Adipocyte (in vitro differentiated cells): Measurements from ENCODE around the gene KCNH6.

Experiments
- DNase-seq: peaks from one replicate; pipeline ENCODE4 v3.0.0-alpha.2; 2015; ENCODE audit warnings: low read depth
- H3K27me3 ChIP-seq: replicated peaks from 2 replicates; pipeline ENCODE4 v1.7.0; 2013; ENCODE audit warnings: mild to moderate bottlenecking, low read length, moderate library complexity; ENCODE audit not compliant: control insufficient read depth, insufficient read depth
- H3K36me3 ChIP-seq: 2 replicates; pipeline ENCODE4 v1.7.0; 2013; ENCODE audit warnings: low read length, mild to moderate bottlenecking, moderate library complexity; ENCODE audit not compliant: control insufficient read depth, insufficient read depth, severe bottlenecking
- H3K4me1 ChIP-seq: 2 replicates; pipeline ENCODE4 v1.7.0; 2013; ENCODE audit warnings: mild to moderate bottlenecking, low read length, moderate library complexity; ENCODE audit not compliant: control insufficient read depth, insufficient read depth
- H3K4me3 ChIP-seq: 2 replicates; pipeline ENCODE4 v1.7.0; 2013; ENCODE audit warnings: mild to moderate bottlenecking, low read length, moderate library complexity
- H3K9ac ChIP-seq: 2 replicates; pipeline ENCODE4 v1.7.0; 2013; ENCODE audit warnings: mild to moderate bottlenecking, low read length, moderate library complexity
- H3K9me3 ChIP-seq: 2 replicates; pipeline ENCODE4 v1.7.0; 2013; ENCODE audit warnings: mild to moderate bottlenecking, low read length, moderate library complexity; ENCODE audit not compliant: control insufficient read depth

Gene KCNH6

DNA sequence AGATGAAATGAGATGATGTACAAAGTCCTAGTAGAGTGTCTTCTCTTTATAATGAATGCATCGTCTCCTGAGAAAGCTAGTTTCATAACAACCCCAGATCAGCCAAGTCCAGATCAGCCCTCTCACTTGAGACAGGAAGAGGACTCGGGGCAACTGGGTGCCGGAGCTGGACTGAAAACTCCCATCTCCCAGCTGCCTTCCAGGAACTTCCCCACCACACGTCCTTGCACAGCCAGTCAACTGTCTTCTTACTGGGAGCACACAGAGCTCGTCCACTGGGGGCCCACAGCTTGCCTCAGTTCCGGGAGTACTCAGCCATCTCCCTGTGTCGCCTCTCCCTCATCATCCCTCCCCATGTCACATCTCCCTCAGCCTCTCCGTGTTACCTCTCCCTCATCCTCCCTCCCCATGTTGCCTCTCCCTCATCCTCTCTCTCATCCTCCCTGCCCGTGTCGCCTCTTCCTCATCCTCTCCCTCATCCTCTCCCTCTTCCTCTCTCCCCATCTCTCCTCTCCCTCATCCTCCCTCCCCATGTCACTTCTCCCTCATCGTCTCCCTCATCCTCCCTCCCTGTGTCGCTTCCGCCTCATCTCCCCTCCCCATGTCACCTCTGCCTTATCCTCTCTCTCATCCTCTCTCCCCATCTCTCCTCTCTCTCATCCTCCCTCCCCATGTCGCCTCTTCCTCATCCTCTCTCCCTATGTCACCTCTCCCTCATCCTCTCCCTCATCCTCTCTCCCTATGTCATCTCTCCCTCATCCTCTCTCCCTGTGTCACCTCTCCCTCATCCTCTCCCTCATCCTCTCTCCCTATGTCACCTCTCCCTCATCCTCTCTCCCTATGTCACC, 22.4 kb upstream of the KCNH6 start:
- Histone ChIP-seq H3K27me3 (peaks cover 19% of the 10 kb centered on the region), H3K9ac (no peak overlapping the region), H3K4me1 (peaks cover 6% of the 10 kb centered on the region), H3K9me3 (peaks cover 5% of the 10 kb centered on the region), H3K4me3 (no peak overlapping the region), H3K36me3 (no peaks in the 10 kb centered on the region)
- no peak for DNase-seq

DNA sequence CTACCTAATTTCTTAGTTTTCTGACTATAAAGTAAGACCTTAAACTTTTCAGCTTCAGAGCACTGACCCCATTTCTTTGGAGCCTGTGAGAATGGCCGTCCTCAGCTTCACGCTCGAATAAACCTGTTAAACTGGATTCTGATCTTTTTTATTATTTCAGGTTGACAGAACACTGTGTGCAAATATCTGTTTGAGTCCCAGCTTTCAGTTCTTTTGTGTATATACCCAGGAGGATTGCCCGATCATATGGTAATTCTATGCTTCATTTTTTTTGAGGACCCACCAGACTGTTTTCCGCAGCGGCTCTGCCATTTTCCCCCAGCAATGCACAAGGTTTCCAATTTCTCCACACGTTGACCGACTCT, 19.8 kb upstream of the KCNH6 start:
- H3K9ac ChIP-seq, result no peak overlapping the region
- peaks cover 5% of the 10 kb centered on the region for H3K4me1 ChIP-seq
- H3K4me3 ChIP-seq, result no peak overlapping the region
- no peak for DNase-seq
- H3K36me3 ChIP-seq, result no peaks in the 10 kb centered on the region
- H3K9me3 ChIP-seq, result peaks cover 5% of the 10 kb centered on the region
- H3K27me3 ChIP-seq, result peaks cover 40% of the 10 kb centered on the region

DNA sequence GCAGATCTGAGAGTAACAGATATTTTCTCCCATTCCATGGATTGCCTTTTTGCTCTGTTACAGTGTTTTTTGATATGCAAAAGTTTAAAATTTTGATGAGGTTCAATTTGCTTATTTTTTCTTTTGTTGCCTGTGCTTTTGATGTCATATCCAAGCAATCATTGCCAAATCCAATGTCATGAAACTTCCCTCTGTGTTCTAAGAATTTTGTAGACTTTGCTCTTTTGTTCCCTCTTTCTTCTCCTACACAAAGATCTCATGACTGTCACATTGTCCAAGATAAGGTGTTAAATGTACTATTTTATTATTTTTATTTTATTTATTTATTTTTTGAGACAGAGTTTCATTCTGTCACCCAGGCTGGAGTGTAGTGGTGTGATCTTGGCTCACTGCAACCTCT, 18.9 kb upstream of the KCNH6 start:
- no peak overlapping the region for H3K4me3 ChIP-seq
- peaks cover 49% of the 10 kb centered on the region for H3K27me3 ChIP-seq
- no peaks in the 10 kb centered on the region for H3K36me3 ChIP-seq
- H3K4me1 ChIP-seq, result no peaks in the 10 kb centered on the region
- no peak overlapping the region for H3K9ac ChIP-seq
- DNase-seq, result no peak
- H3K9me3 ChIP-seq, result peaks cover 5% of the 10 kb centered on the region

DNA sequence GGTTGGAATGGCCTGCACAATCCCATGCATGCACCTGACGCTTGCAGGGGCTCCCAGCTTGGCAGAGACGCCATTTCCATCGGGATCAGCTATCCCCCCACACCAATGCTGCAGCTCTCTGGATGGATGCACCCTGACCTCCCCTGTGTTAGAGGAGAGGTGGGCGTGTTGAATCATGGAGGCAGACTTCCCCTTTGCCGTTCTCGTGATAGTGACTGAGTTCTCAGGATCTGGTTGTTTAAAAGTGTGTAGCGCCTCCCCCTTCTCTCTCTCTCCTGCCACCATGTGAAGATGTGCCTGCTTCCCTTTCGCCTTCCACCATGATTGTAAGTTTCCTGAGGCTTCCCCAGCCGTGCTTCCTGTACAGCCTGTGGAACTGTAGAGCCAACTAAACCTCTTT, 17.8 kb upstream of the KCNH6 start:
- Histone ChIP-seq H3K9ac (no peak overlapping the region), H3K27me3 (peaks cover 58% of the 10 kb centered on the region), H3K9me3 (peaks cover 5% of the 10 kb centered on the region), H3K4me1 (no peaks in the 10 kb centered on the region), H3K4me3 (no peak overlapping the region), H3K36me3 (no peaks in the 10 kb centered on the region)
- DNase-seq, result no peak

DNA sequence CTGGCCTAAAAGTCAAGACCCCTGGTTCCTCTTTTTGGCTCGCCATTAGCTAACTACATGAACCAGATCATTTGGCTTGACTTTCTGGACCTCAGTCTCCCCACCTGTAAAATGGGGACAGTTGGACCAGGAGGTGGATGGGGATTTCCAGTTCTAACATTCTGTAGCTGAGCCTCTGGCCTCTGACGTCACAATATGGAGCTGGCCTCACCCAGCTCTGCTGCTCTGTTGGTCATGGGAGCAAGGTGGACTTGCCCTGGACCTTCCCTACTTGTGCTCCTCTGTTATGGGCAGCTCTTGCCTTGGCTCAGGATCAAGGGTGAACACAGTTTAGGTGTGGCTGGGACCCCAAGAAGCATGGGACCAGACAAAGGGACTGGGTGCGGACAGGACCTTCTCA, 16.5 kb upstream of the KCNH6 start:
- no peaks in the 10 kb centered on the region for H3K36me3 ChIP-seq
- no peaks in the 10 kb centered on the region for H3K4me1 ChIP-seq
- H3K27me3 ChIP-seq, result peaks cover 56% of the 10 kb centered on the region
- H3K9me3 ChIP-seq, result peaks cover 5% of the 10 kb centered on the region
- no peak for DNase-seq
- H3K4me3 ChIP-seq, result no peak overlapping the region
- H3K9ac ChIP-seq, result no peak overlapping the region

DNA sequence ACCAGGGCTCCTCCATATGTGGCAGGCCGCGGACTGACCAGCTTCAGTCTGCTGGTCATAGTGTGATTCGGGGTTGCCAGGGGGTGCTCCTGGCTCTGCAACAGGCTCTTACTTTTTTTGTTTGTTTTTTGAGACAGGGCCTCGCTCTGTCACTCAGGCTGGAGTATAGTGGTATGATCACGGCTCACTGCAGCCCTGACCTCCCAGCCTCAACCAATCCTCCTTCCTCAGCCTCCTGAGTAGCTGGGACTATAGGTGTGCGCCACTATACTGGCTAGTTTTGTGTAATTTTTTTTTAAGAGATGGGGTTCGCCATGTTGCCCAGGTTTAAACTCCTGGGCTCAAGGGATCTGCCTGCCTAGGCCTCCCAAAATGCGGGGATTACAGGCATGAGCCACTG, 11.8 kb upstream of the KCNH6 start:
- no peak overlapping the region for H3K9ac ChIP-seq
- DNase-seq, result no peak

DNA sequence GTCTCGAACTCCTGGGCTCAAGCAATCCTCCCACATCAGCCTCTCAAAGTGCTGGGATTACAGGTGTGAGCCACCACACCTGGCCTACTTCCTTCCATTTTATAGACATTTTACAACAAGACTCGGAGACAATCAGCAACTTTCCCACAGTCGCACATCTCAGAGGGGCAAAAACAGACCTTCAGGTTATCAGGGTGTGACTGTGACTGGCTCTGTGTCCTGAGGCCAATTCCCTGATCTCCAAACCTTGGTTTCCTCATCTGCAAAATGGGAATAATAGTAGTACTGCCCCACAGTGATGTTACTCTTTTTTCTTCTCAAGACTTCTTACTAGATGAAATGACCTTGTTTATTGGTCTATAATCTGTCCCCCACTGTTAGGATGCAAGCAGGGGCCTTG, 10.8 kb upstream of the KCNH6 start:
- peaks cover 4% of the 10 kb centered on the region for H3K4me1 ChIP-seq
- no peaks in the 10 kb centered on the region for H3K36me3 ChIP-seq
- H3K4me3 ChIP-seq, result no peak overlapping the region
- H3K27me3 ChIP-seq, result peaks cover 43% of the 10 kb centered on the region
- H3K9me3 ChIP-seq, result no peaks in the 10 kb centered on the region
- DNase-seq, result no peak
- no peak overlapping the region for H3K9ac ChIP-seq

More for the DNA sequence above, 11.8 kb upstream of the KCNH6 start:
- H3K36me3 ChIP-seq, result no peaks in the 10 kb centered on the region
- H3K4me3 ChIP-seq, result no peak overlapping the region
- no peaks in the 10 kb centered on the region for H3K9me3 ChIP-seq
- no peaks in the 10 kb centered on the region for H3K4me1 ChIP-seq
- H3K27me3 ChIP-seq, result peaks cover 53% of the 10 kb centered on the region

DNA sequence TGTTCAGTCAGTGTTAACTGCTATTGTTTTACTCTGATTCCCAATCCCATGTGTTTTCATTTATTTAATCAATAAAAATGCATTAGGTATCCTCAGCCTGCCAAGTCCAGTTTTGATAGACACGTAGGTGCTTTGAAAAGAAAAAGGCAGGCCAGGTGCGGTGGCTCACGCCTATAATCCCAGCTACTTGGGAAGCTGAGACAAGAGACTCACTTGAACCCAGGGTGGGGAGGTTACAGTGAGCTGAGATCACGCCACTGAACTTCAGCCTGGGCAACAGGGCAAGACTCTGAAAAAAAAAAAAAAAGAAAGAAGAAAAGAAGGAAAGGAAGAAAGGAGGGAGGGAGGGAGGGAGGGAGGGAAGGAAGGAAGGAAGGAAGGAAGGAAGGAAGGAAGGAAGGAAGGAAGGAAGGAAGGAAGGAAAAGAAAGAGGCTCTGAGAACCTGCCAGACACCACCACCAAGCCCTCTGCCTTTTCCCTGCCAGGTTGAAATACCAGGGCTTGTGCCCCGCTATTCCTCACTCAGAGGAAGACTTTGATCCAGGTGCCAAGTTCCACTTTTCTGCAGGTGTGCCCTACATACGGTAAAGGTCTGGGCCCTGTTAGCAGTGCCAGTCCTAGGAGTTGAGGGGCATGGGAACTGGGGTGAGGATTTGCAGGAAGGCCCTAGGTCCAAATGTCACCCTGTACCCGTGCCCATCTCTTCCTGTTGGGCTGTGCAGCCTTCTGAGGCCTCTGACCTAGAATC, 10.1 kb upstream of the KCNH6 start:
- no peak for DNase-seq
- H3K27me3 ChIP-seq, result peaks cover 40% of the 10 kb centered on the region
- H3K4me3 ChIP-seq, result no peak overlapping the region
- H3K9me3 ChIP-seq, result no peaks in the 10 kb centered on the region
- no peak overlapping the region for H3K9ac ChIP-seq
- peaks cover 4% of the 10 kb centered on the region for H3K4me1 ChIP-seq
- no peaks in the 10 kb centered on the region for H3K36me3 ChIP-seq

DNA sequence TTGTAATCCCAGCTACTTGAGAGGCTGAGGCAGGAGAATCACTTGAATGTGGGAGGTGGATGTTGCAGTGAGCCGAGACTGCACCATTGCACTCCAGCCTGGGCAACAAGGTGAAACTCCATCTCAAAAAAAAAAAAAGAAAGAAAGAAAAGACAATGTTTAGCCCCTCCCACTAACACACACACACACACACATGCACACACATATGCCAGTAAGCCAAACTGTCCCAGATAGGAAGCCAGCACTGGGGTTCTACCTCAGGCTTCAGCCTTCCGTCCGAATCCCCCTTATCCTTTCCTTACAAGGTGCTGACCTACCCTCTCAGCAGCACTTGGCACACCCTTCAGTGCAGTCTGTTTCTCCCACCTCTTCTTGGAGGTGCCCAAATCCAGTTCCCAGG, 8.7 kb upstream of the KCNH6 start:
- DNase-seq, result no peak
- Histone ChIP-seq H3K36me3 (no peaks in the 10 kb centered on the region), H3K9me3 (no peaks in the 10 kb centered on the region), H3K9ac (no peak overlapping the region), H3K4me1 (peaks cover 4% of the 10 kb centered on the region), H3K4me3 (no peak overlapping the region), H3K27me3 (peaks cover 32% of the 10 kb centered on the region)

DNA sequence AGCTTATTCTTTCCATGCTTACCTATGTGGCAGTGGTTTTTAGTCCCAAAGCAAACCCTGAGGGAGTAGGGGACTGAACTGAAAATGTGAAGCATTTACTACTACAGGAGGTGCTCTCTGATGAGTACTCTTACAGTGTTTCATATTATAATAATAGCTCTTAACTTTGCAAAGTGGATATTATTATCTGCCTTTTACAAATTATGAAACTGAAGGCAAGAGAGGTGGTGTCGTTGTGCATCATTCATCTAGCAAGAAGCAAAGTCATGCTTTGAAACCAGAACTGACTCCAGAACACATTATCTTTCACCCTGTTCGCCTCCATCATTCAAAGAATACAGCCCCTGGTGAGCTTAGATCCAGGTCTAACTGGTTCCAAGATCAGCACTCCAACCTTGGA, 8.2 kb upstream of the KCNH6 start:
- peaks cover 4% of the 10 kb centered on the region for H3K4me1 ChIP-seq
- H3K9me3 ChIP-seq, result no peaks in the 10 kb centered on the region
- no peak overlapping the region for H3K4me3 ChIP-seq
- DNase-seq, result no peak
- H3K27me3 ChIP-seq, result peaks cover 34% of the 10 kb centered on the region
- no peak overlapping the region for H3K9ac ChIP-seq
- H3K36me3 ChIP-seq, result no peaks in the 10 kb centered on the region

DNA sequence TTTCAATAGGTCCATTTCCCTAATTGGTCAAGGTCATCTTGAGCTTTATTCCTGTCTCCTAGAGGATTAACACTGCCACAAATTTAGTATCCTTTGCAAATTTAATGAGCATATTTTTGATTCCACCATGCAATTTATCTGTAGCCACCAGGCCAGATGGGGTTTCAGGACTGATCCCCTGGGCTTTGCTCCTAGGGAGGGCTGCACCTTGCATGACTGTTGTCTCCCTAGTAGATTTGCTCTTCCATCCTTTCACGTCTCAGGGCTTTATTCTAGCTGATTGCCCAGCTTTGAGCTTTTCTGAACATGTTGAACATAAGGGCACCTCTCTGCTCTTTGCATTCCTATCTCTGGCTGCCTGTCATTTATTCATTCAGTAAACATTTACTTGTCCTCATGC, 7.7 kb upstream of the KCNH6 start:
- Histone ChIP-seq H3K9me3 (no peaks in the 10 kb centered on the region), H3K36me3 (no peaks in the 10 kb centered on the region), H3K4me1 (peaks cover 4% of the 10 kb centered on the region), H3K9ac (no peak overlapping the region), H3K4me3 (no peak overlapping the region), H3K27me3 (peaks cover 34% of the 10 kb centered on the region)
- DNase-seq, result no peak
